K562 (cell line): ENCODE measurements around the gene ZNF512B. TPM values are rescaled to one million over a fixed set of nuclear protein-coding genes. Genes with fewer than 3 reads are reported as not detected.

Source experiments
- ATAC-seq: fragments of 200-7000 bp; cut with Tn5 transposase; 3 replicates; pipeline ENCODE4 v1.9.1; 2020; ENCODE audit warnings: moderate library complexity
- BruUV-seq: library from RNA; stranded (reverse); fragments of 400-500 nt; replicated peaks from 2 replicates; lab custom pipeline; 2021; lab: Mats Ljungman, UMichigan
- CTCF ChIA-PET: fragments of 300-600 bp; formaldehyde crosslinking; extraction: SDS; loops from one replicate; lab custom pipeline; 2021; ENCODE audit warnings: low intra/inter-chr PET ratio; lab: Yijun Ruan, JAX
- POLR2A ChIA-PET: fragments of 300-600, 350-650 bp; sonication (Branson Sonifier 250); formaldehyde crosslinking; extraction: SDS; loops from one replicate; lab custom pipeline; 2021; ENCODE audit warnings: antibody characterized with exemption, inconsistent platforms; lab: Yijun Ruan, JAX
- DNase-seq, 4 experiments: peaks; one replicate each; pipeline versions ENCODE4 v3.0.0 to v3.0.0-alpha.2; 2011 to 2018; ENCODE audit warnings: low spot score in 3 of 4, mixed read lengths in 3 of 4; ENCODE audit errors: extremely low read depth in 1 of 4
- FAIRE-seq: peaks from 2 replicates; lab custom pipeline; 2011; peaks lifted over from hg19 to GRCh38; lab: Jason Lieb, UNC
- H2AFZ ChIP-seq: 2 replicates; pipeline ENCODE4 v1.6.0; 2011; ENCODE audit warnings: low read depth, low read length, control low read depth, inconsistent platforms
- H3K27ac ChIP-seq: fragments of 200-600 bp; 3 replicates; pipeline ENCODE4 v1.8.0; 2011; ENCODE audit warnings: low read depth, mild to moderate bottlenecking, control low read depth, inconsistent platforms, low read length, moderate library complexity, mixed read lengths; ENCODE audit errors: extremely low read depth
- H3K27me3 ChIP-seq, 2 experiments: fragments of 300-600 bp in 1 of 2; 2 replicates in 1 of 2; 3 replicates in 1 of 2; pipeline versions ENCODE4 v1.6.0 to v1.8.0; 2011; ENCODE audit warnings: inconsistent platforms in 2 of 2, low read length in 2 of 2, mild to moderate bottlenecking in 1 of 2, mixed read lengths in 1 of 2, moderate library complexity in 1 of 2; ENCODE audit not compliant: control insufficient read depth in 2 of 2, insufficient read depth in 2 of 2
- H3K36me3 ChIP-seq: fragments of 300-600 bp; 3 replicates; pipeline ENCODE4 v1.8.0; 2011; ENCODE audit warnings: mild to moderate bottlenecking, low read length, inconsistent platforms; ENCODE audit not compliant: control insufficient read depth, insufficient read depth
- H3K4me1 ChIP-seq, 2 experiments: fragments of 200-600 bp in 1 of 2; replicated peaks in 1 of 2; 2 replicates in 1 of 2; 3 replicates in 1 of 2; pipeline versions ENCODE4 v1.5.1 to v1.8.0; 2011; ENCODE audit warnings: inconsistent platforms in 2 of 2, low read length in 2 of 2, mild to moderate bottlenecking in 1 of 2, mixed read lengths in 1 of 2, moderate library complexity in 1 of 2; ENCODE audit not compliant: control insufficient read depth in 2 of 2, insufficient read depth in 2 of 2
- H3K4me2 ChIP-seq: 2 replicates; pipeline ENCODE4 v1.6.1; 2011; ENCODE audit warnings: low read length, control low read depth, inconsistent platforms, mixed read lengths; ENCODE audit not compliant: insufficient read depth
- H3K4me3 ChIP-seq: fragments of 200-600 bp; sonication (generic), shearing (Covaris generic); 2 replicates; pipeline ENCODE4 v1.5.1; 2016; ENCODE audit warnings: control low read depth, inconsistent platforms
- H3K79me2 ChIP-seq: fragments of 200-600 bp; 3 replicates; pipeline ENCODE4 v1.8.0; 2011; ENCODE audit warnings: low read length, inconsistent platforms; ENCODE audit not compliant: control insufficient read depth, insufficient read depth
- H3K9ac ChIP-seq, 2 experiments: 2 replicates each; pipeline versions ENCODE4 v1.6.0 to v1.6.1; 2011; ENCODE audit warnings: low read depth in 2 of 2, low read length in 2 of 2, control low read depth in 1 of 2, inconsistent platforms in 1 of 2, mild to moderate bottlenecking in 1 of 2, mixed read lengths in 1 of 2; ENCODE audit not compliant: insufficient read depth in 1 of 2
- H3K9me1 ChIP-seq: one replicate; pipeline ENCODE4 v1.6.0; 2011; ENCODE audit warnings: inconsistent platforms, mild to moderate bottlenecking, low read length, moderate library complexity; ENCODE audit not compliant: control insufficient read depth, insufficient read depth
- H3K9me3 ChIP-seq: replicated peaks from 2 replicates; pipeline ENCODE4 v1.5.1; 2011; ENCODE audit warnings: low read depth, low read length, inconsistent platforms; ENCODE audit not compliant: control insufficient read depth, insufficient read depth
- H4K20me1 ChIP-seq: replicated peaks from 2 replicates; pipeline ENCODE4 v1.6.1; 2011; ENCODE audit warnings: low read length, inconsistent platforms, mixed read lengths; ENCODE audit not compliant: control insufficient read depth, insufficient read depth
- BRD9 ChIP-seq: fragments of 450-650 bp; IDR thresholded peaks from 2 replicates; pipeline ENCODE4 v1.6.1; 2018; ENCODE audit warnings: low read depth; ENCODE audit not compliant: partially characterized antibody
- CEBPB ChIP-seq: fragments of 450-650 bp; IDR thresholded peaks from 2 replicates; pipeline ENCODE4 v1.6.1; 2016; ENCODE audit warnings: missing genetic modification characterization, missing compliant biosample characterization
- GATAD2B ChIP-seq: fragments of 450-650 bp; IDR thresholded peaks from 2 replicates; pipeline ENCODE4 v1.6.1; 2017; ENCODE audit warnings: mild to moderate bottlenecking, borderline replicate concordance
- L3MBTL2 ChIP-seq: fragments of 450-650 bp; IDR thresholded peaks from 2 replicates; pipeline ENCODE4 v1.6.1; 2016; ENCODE audit warnings: mild to moderate bottlenecking, moderate library complexity
- POLR2B ChIP-seq: fragments of 450-650 bp; IDR thresholded peaks from 2 replicates; pipeline ENCODE4 v1.6.1; 2018; ENCODE audit warnings: low read depth; ENCODE audit not compliant: partially characterized antibody
- RCOR1 ChIP-seq, 2 experiments: IDR thresholded peaks; 2 replicates each; pipeline ENCODE4 v1.6.1; 2012; ENCODE audit warnings: low read depth in 2 of 2, low read length in 2 of 2, borderline replicate concordance in 1 of 2, improper control_type of control experiment in 1 of 2
- RHOXF2B ChIP-seq: fragments of 250-450 bp; sonication (Bioruptor Pico); conservative IDR thresholded peaks from 2 replicates; pipeline ENCODE4 v1.5.1; 2021
- ZNF124 ChIP-seq: sonication (generic); formaldehyde crosslinking; IDR thresholded peaks from 2 replicates; pipeline ENCODE4 v1.8.1; 2022; ENCODE audit warnings: missing genetic modification reagents
- WGBS: fragments of 100-300 bp; shearing (Covaris generic); methylation state at CpG from one replicate; pipeline ENCODE4 v1.1.6; 2016; ENCODE audit warnings: low coverage, mixed read lengths; ENCODE audit not compliant: insufficient coverage; ENCODE audit errors: missing lambda C conversion rate; 5-methylcytosine and 5-hydroxymethylcytosine counted together
- in situ Hi-C: fragments of 300-500 bp; cut with MboI; formaldehyde crosslinking; loops from 4 replicates; pipeline ENCODE4 v1.15.0; 2018; ENCODE audit warnings: inconsistent platforms, mixed read lengths
- intact Hi-C: fragments of 100-400 bp; cut with micrococcal nuclease; formaldehyde crosslinking; loops from 2 replicates; pipeline ENCODE4 v1.14.2; 2022
- polyA plus RNA-seq, 8 experiments: library from polyadenylated mRNA; depleted of rRNA in 4 of 8; stranded (reverse) in 5 of 8; unstranded in 3 of 8; fragments of >200 nt; fragmentation: Nextera tagmentation in 2 of 8; fragmentation: Illumina TruSeq in 1 of 8; extraction: Ambion mirVana in 2 of 8; extraction: Trizol in 1 of 8; gene quantifications; 2 replicates each; pipeline versions ENCODE4 v1.2.1 to v1.2.3, GENCODE V29; 2011 to 2014; ENCODE audit warnings: inconsistent platforms in 1 of 8, missing spikeins in 1 of 8
- total RNA-seq, 7 experiments: library from RNA; depleted of rRNA in 6 of 7; stranded (reverse); fragments of >200 nt in 6 of 7; fragmentation: Illumina TruSeq in 2 of 7; extraction: Trizol in 2 of 7; gene quantifications; 2 replicates each; pipeline versions ENCODE4 v1.2.1 to v1.2.3, GENCODE V29; 2011 to 2021; ENCODE audit warnings: low replicate concordance in 1 of 7

ZNF512B gene
- total and polyA plus RNA-seq, 9 of the 15 experiments (the other 6 are each of a cell fraction or from before 2014, with no cell fraction given): 0.01 to 27.8 (median 8.2) TPM

- no peak overlapping the region for H3K4me2 ChIP-seq
- ATAC-seq (no peak), DNase-seq (no peak), FAIRE-seq (no peak)
- no peak overlapping the region for H3K9ac ChIP-seq
- no peaks in the 10 kb centered on the region for H4K20me1 ChIP-seq
- peaks cover 3% of the 10 kb centered on the region; the same call in 1 of the 3 replicates for H3K79me2 ChIP-seq
- intact Hi-C loops: no loop called here
- BruUV-seq: no TSS peak
- ChIA-PET POLR2A (no interaction called here), CTCF (interaction anchor here (0.6 kb wide), 1 partner anchor 177 kb away, joined by 3 read pairs; no protein-coding TSS in a partner anchor)
- in situ Hi-C loops: no loop called here
- no peak overlapping the region for H3K4me3 ChIP-seq
- TF ChIP-seq GATAD2B (no peak), L3MBTL2 (no peak), POLR2B (no peak), ZNF124 (CRISPR knock-in tag) (0 out of 2 replicates have a peak, but pooled peaks have one; percentile 36), BRD9 (no peak), RCOR1 (IDR thresholded peaks at IDR 0.05; ENCODE audit: borderline replicate concordance in 1 of 2, low read depth in 2 of 2, low read length in 2 of 2) (no peak), CEBPB (no peak), RHOXF2B (CRISPR knock-in tag) (no peak)
- peaks cover 78% of the 10 kb centered on the region for H3K36me3 ChIP-seq
- WGBS: 88% methylated on average over 13 of the region's 13 CpGs
- no peaks in the 10 kb centered on the region for H3K27me3 ChIP-seq
- peaks cover 6% of the 10 kb centered on the region for H3K9me3 ChIP-seq
- no peak overlapping the region for H3K27ac ChIP-seq
- no peaks in the 10 kb centered on the region for H3K9me1 ChIP-seq
- H3K4me1 ChIP-seq: no peaks in the 10 kb centered on the region
- no peak overlapping the region for H2AFZ ChIP-seq
These were observed 40.2 kb upstream of the ZNF512B start for GRCh38 chr20:64009811-64010387.
